SK-N-SH (cell line): ENCODE data around the gene UCK2.

ENCODE experiments used
- RAD21 ChIP-seq: IDR thresholded peaks from 2 replicates; pipeline ENCODE4 v1.6.1; 2012; ENCODE audit warnings: mild to moderate bottlenecking, low read length
- RXRA ChIP-seq: IDR thresholded peaks from 2 replicates; pipeline ENCODE4 v1.4.0; 2012; ENCODE audit warnings: low read depth, mild to moderate bottlenecking, borderline replicate concordance
- TF ChIP-seq, protein P1 (sequence below): IDR thresholded peaks from 2 replicates; pipeline ENCODE4; 2012
- TF ChIP-seq, protein P2 (sequence below): IDR thresholded peaks from 2 replicates; pipeline ENCODE4 v1.6.1; 2012; ENCODE audit warnings: mild to moderate bottlenecking, low read depth, low read length, moderate library complexity
- TF ChIP-seq, protein P3 (sequence below): fragments of 200-600 bp; sonication (generic); IDR thresholded peaks from 2 replicates; pipeline ENCODE4 v1.6.1; 2017; ENCODE audit warnings: antibody characterized with exemption, mild to moderate bottlenecking, moderate library complexity

DNA sequence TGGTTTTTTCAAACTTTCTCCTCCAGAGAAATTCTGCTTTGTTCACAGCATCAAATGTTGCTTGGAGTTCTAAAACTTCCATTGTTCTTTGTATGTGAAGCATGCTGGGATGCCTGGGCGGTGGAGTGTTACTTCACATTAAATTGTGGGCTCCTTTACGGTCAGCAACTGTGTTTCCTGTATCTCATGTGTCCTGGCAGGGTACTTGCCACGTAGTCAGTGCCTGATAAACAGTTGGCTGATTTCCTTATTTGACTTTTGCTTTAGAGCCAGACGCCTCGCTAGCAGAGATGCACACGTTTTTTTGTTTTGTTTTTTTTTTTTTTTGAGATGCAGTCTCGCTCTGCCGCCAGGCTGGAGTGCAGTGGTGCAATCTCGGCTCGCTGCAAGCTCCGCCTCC, 96.7 kb downstream of the UCK2 start:
- TF ChIP-seq, protein P1, sequence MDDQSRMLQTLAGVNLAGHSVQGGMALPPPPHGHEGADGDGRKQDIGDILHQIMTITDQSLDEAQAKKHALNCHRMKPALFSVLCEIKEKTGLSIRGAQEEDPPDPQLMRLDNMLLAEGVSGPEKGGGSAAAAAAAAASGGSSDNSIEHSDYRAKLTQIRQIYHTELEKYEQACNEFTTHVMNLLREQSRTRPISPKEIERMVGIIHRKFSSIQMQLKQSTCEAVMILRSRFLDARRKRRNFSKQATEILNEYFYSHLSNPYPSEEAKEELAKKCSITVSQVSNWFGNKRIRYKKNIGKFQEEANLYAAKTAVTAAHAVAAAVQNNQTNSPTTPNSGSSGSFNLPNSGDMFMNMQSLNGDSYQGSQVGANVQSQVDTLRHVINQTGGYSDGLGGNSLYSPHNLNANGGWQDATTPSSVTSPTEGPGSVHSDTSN: no peak
- TF ChIP-seq, protein P2, sequence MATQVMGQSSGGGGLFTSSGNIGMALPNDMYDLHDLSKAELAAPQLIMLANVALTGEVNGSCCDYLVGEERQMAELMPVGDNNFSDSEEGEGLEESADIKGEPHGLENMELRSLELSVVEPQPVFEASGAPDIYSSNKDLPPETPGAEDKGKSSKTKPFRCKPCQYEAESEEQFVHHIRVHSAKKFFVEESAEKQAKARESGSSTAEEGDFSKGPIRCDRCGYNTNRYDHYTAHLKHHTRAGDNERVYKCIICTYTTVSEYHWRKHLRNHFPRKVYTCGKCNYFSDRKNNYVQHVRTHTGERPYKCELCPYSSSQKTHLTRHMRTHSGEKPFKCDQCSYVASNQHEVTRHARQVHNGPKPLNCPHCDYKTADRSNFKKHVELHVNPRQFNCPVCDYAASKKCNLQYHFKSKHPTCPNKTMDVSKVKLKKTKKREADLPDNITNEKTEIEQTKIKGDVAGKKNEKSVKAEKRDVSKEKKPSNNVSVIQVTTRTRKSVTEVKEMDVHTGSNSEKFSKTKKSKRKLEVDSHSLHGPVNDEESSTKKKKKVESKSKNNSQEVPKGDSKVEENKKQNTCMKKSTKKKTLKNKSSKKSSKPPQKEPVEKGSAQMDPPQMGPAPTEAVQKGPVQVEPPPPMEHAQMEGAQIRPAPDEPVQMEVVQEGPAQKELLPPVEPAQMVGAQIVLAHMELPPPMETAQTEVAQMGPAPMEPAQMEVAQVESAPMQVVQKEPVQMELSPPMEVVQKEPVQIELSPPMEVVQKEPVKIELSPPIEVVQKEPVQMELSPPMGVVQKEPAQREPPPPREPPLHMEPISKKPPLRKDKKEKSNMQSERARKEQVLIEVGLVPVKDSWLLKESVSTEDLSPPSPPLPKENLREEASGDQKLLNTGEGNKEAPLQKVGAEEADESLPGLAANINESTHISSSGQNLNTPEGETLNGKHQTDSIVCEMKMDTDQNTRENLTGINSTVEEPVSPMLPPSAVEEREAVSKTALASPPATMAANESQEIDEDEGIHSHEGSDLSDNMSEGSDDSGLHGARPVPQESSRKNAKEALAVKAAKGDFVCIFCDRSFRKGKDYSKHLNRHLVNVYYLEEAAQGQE: no peak
- TF ChIP-seq RAD21 (no peak), RXRA (no peak)
- TF ChIP-seq, protein P3, sequence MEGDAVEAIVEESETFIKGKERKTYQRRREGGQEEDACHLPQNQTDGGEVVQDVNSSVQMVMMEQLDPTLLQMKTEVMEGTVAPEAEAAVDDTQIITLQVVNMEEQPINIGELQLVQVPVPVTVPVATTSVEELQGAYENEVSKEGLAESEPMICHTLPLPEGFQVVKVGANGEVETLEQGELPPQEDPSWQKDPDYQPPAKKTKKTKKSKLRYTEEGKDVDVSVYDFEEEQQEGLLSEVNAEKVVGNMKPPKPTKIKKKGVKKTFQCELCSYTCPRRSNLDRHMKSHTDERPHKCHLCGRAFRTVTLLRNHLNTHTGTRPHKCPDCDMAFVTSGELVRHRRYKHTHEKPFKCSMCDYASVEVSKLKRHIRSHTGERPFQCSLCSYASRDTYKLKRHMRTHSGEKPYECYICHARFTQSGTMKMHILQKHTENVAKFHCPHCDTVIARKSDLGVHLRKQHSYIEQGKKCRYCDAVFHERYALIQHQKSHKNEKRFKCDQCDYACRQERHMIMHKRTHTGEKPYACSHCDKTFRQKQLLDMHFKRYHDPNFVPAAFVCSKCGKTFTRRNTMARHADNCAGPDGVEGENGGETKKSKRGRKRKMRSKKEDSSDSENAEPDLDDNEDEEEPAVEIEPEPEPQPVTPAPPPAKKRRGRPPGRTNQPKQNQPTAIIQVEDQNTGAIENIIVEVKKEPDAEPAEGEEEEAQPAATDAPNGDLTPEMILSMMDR: no peak
